IMR-90 (cell line): ENCODE data around the gene AIP.

Source experiments
- CHD1 ChIP-seq: IDR thresholded peaks from 2 replicates; pipeline ENCODE4 v1.6.1; 2012; ENCODE audit warnings: low read depth, low read length, improper control_type of control experiment
- MAFK ChIP-seq: IDR thresholded peaks from 2 replicates; pipeline ENCODE4 v1.6.1; 2012; ENCODE audit warnings: low read depth, low read length, improper control_type of control experiment
- MXI1 ChIP-seq: IDR thresholded peaks from 2 replicates; pipeline ENCODE4 v1.6.1; 2012; ENCODE audit warnings: low read depth, mild to moderate bottlenecking, low read length, moderate library complexity, borderline replicate concordance
- POLR2A ChIP-seq: IDR thresholded peaks from 2 replicates; pipeline ENCODE4 v1.6.1; 2012; ENCODE audit warnings: mild to moderate bottlenecking, low read depth, low read length
- SMC3 ChIP-seq: fragments of 150-350 bp; IDR thresholded peaks from 2 replicates; pipeline ENCODE4 v1.6.1; 2016; ENCODE audit warnings: low read depth, mild to moderate bottlenecking, antibody characterized with exemption, low read length, moderate library complexity
- TF ChIP-seq, protein P1 (sequence below): conservative IDR thresholded peaks from 2 replicates; pipeline ENCODE4 v1.5.1; 2012; ENCODE audit warnings: mild to moderate bottlenecking, low read depth, low read length, improper control_type of control experiment
- TF ChIP-seq, protein P2 (sequence below): fragments of 150-350 bp; IDR thresholded peaks from 2 replicates; pipeline ENCODE4 v1.6.1; 2017; ENCODE audit warnings: mild to moderate bottlenecking, antibody characterized with exemption, low read length, low read depth

DNA sequence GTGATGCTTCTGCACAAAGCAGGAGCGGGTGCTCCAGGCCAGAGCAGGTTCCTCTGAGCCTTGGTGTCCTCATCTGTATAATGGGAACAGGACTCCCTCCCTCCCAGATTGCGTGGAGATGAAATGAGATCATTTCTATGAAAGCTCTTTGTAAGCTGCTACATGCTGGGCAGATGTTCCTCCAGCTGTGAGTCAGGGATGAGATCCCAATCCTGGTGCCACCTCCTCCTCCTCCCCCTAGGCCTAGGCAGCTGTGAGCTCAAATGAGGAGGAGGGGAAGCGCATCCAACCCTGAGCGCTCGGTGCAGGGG is 47.4 kb downstream of the AIP start:
- TF ChIP-seq, protein P1, sequence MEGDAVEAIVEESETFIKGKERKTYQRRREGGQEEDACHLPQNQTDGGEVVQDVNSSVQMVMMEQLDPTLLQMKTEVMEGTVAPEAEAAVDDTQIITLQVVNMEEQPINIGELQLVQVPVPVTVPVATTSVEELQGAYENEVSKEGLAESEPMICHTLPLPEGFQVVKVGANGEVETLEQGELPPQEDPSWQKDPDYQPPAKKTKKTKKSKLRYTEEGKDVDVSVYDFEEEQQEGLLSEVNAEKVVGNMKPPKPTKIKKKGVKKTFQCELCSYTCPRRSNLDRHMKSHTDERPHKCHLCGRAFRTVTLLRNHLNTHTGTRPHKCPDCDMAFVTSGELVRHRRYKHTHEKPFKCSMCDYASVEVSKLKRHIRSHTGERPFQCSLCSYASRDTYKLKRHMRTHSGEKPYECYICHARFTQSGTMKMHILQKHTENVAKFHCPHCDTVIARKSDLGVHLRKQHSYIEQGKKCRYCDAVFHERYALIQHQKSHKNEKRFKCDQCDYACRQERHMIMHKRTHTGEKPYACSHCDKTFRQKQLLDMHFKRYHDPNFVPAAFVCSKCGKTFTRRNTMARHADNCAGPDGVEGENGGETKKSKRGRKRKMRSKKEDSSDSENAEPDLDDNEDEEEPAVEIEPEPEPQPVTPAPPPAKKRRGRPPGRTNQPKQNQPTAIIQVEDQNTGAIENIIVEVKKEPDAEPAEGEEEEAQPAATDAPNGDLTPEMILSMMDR = no peak
- TF ChIP-seq POLR2A = no peak
- no peak for TF ChIP-seq CHD1
- no peak for TF ChIP-seq SMC3
- TF ChIP-seq, protein P2, sequence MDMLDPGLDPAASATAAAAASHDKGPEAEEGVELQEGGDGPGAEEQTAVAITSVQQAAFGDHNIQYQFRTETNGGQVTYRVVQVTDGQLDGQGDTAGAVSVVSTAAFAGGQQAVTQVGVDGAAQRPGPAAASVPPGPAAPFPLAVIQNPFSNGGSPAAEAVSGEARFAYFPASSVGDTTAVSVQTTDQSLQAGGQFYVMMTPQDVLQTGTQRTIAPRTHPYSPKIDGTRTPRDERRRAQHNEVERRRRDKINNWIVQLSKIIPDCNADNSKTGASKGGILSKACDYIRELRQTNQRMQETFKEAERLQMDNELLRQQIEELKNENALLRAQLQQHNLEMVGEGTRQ = no peak
- no peak for TF ChIP-seq MAFK
- no peak for TF ChIP-seq MXI1
